Measurements from ENCODE around the gene LTBP1.
"Not testable (repeated sequence)": the region's sequence is repeated elsewhere in the genome, so short reads cannot be mapped to it uniquely, and the experiment has no call there.

LTBP1 gene

GRCh38 chr2:33134086-33134771 lies 187.5 kb downstream of the LTBP1 start:
- H3K4me3 ChIP-seq (ENCODE audit: low read depth, low read length): no peak overlapping the region

- no peak overlapping the region for H3K4me3 ChIP-seq (ENCODE audit: low read depth, low read length)
Measured at GRCh38 chr2:33134791-33135560, 188.2 kb downstream of the LTBP1 start.

- no peak overlapping the region for H3K4me3 ChIP-seq (ENCODE audit: low read depth, low read length)
Measured at GRCh38 chr2:33135645-33136044, 188.9 kb downstream of the LTBP1 start.

DNA sequence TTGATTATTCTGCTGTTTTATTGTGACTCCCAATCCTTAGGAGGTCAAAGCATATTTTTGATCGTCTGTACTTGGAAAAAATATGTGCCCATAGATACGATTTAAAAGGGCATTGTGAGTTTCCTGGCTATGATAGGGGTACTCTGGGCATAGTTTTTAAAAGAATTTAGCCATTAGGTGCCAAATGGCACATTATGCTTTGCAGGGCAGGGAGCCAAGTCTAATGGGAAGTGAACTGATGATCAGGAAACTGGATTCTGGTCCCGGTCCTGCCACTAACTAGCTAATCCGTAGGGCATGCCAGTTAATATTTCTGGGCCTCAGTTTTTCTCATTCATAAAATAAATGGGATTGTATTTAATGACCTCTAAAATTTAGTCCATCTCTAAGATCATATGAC lies 189.3 kb downstream of the LTBP1 start:
- no peak overlapping the region for H3K4me3 ChIP-seq (ENCODE audit: low read depth, low read length)

GRCh38 chr2:33136566-33136965 lies 189.8 kb downstream of the LTBP1 start:
- H3K4me3 ChIP-seq (ENCODE audit: low read depth, low read length): no peak overlapping the region

DNA sequence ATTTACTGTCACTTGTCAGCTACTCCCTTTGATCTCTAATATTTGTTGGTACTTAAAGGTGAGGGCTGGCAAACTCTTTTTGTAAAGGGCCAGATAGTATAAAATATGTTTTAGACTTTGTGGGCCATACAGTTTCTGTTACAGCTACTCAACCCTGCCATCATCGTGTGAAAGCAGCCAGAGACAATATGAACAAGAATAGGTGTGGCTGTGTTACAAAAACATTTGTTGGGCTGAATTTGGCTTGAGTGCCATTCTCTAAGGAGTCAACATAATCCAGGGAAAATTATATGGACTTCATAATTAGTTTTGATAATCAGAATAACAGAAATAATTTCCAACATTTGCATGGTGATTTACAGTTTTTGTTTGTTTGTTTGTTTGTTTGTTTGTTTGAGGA lies 190.6 kb downstream of the LTBP1 start:
- H3K4me3 ChIP-seq (ENCODE audit: low read depth, low read length): no peak overlapping the region

- H3K4me3 ChIP-seq (ENCODE audit: low read depth, low read length): no peak overlapping the region
Measured at GRCh38 chr2:33139949-33140348, 193.2 kb downstream of the LTBP1 start.

GRCh38 chr2:33141476-33141875 lies 194.7 kb downstream of the LTBP1 start:
- H3K4me3 ChIP-seq (ENCODE audit: low read depth, low read length): no peak overlapping the region

- no peak overlapping the region for H3K4me3 ChIP-seq (ENCODE audit: low read depth, low read length)
Measured at GRCh38 chr2:33142810-33143209, 196.1 kb downstream of the LTBP1 start.

GRCh38 chr2:33144243-33144642 lies 197.5 kb downstream of the LTBP1 start:
- H3K4me3 ChIP-seq (ENCODE audit: low read depth, low read length): no peak overlapping the region

DNA sequence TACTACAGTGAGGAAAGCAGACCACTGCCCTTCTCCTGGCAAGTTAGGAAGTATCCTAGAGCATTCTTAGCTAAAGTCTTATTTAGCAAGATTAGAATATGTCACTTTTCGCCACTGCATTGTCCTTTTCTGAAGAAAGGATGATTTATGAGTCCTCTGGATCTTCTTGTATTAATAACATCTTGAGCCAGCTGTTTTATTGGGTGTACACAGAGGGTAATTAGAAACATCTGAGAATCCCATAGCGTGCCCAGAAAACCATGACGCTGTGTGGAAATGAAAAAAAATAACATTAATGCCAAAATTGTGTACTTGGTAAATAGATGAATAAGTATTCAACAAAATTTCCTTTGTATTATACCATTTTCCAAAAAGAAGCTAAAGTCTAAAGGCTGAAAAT lies 198.7 kb downstream of the LTBP1 start:
- H3K4me3 ChIP-seq (ENCODE audit: low read depth, low read length): no peak overlapping the region

DNA sequence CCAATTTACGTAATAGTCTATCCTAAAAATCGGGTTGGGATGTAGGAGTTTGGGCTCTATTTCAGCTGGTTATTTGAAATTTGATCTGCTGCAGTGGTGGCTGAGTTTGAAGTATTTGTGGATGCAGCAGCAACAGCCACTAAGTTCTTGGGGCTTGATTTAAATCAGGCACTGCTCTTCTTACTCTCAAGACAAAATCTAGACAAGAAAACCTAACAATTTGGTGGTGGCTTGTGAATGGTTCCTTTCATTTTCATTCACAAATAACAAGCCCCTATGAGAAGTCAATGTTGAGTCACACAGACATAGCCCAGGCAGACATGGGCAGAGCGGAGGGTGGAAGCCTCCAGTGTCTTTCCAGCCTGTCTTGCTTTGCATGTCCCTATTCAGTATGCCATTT lies 199.3 kb downstream of the LTBP1 start:
- no peak overlapping the region for H3K4me3 ChIP-seq (ENCODE audit: low read depth, low read length)

DNA sequence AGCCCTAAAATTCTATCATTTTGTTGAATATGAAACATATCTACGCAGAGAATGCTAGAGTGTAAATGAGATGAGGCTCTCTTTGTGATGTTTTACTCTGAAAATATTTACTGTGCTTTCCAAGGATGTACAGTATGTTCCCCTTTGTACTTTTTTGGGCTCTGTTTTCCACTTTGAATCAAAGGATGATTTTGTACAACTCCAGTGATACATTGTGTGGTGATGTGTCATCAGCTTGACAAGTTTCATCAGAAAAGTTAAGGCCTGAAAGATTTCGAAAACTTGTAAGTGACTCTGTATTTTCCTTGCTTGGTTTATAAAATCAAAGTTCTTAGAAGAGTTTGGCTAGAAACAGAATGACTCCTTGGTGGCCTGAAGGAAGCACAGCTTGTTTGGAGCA lies 206.3 kb downstream of the LTBP1 start:
- no peak overlapping the region for H3K4me3 ChIP-seq (ENCODE audit: low read depth, low read length)

- H3K4me3 ChIP-seq (ENCODE audit: low read depth, low read length): no peak overlapping the region
Measured at GRCh38 chr2:33158482-33159003, 211.8 kb downstream of the LTBP1 start.

- no peak overlapping the region for H3K4me3 ChIP-seq (ENCODE audit: low read depth, low read length)
Measured at GRCh38 chr2:33160191-33160590, 213.4 kb downstream of the LTBP1 start.

DNA sequence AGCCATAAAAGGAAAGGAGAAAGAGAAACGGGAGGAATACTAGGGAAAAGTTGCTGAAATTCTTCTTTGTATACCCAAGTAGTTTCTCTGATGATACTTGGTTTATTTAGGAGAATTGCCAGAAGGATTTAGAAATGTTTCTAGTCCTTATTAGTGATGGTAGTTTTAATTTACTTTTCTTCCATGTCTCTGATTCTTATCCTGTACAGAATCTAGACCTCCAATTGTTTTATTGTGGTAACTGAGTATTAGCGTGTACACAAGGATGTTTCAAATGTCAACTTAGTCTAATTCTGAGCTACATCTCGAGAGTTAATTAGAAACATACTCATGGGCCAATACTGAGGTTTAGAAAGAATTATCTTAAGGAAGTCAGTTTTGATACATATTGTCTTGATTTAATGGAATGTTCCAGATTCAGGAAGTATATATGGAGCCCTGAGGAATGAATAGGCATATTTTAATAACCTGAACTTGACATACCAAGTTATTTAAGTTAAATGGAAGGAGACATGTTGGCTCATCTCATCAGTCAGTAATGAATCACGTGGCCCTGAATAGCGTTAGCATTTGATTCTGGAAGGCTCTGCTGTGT lies 219.6 kb downstream of the LTBP1 start:
- H3K4me3 ChIP-seq (ENCODE audit: low read depth, low read length): no peak overlapping the region

DNA sequence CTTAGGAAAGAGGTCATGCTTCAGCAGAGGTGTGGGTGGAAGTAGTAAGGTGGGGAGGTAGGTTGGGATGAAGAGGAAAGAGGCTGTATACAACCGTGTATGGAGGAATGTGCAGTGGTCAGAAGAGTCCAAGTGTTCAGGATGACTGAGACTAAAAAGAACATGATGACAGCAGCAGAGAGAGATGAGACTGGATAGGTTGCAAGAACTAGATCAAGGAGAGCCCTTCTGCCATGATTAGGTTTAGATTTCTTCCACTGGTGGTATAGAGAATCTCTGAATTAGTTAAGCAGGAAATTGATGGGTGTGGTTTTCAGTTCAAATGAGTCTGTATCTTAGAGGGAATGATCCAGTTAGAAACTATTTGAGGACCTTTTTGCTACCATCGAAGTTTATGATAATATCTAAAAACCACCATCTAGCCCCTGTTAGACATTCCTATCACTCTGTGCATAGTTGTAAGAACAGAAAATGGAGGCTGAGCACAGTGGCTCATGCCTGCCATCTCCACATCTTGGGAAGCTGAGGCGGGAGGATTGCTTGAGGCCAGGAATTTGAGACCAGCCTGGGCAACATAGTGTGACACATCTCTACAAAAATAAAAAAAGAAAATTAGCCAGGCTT lies 221.0 kb downstream of the LTBP1 start:
- no peak overlapping the region for H3K4me3 ChIP-seq (ENCODE audit: low read depth, low read length)

- H3K4me3 ChIP-seq (ENCODE audit: low read depth, low read length): no peak overlapping the region
Measured at GRCh38 chr2:33168425-33168824, 221.7 kb downstream of the LTBP1 start.

- H3K4me3 ChIP-seq (ENCODE audit: low read depth, low read length): no peak overlapping the region
Measured at GRCh38 chr2:33168922-33169321, 222.2 kb downstream of the LTBP1 start.

GRCh38 chr2:33170251-33170650 lies 223.5 kb downstream of the LTBP1 start:
- not testable (repeated sequence) for H3K4me3 ChIP-seq (ENCODE audit: low read depth, low read length)

GRCh38 chr2:33177627-33178026 lies 230.9 kb downstream of the LTBP1 start:
- H3K4me3 ChIP-seq (ENCODE audit: low read depth, low read length): no peak overlapping the region
